OCI-LY3 (cell line): Measurements from ENCODE around the gene MED23.

Experiments
- H2AFZ ChIP-seq: fragments of 200-600, 300-600 bp; shearing (Covaris generic); 2 replicates; pipeline ENCODE4 v1.6.0; 2014; ENCODE audit warnings: antibody characterized with exemption, low read depth, low read length
- H3K27ac ChIP-seq: fragments of 200-600, 300-600 bp; sonication (generic); 2 replicates; pipeline ENCODE4 v1.5.1; 2014; ENCODE audit warnings: mild to moderate bottlenecking, low read length, moderate library complexity, mixed read lengths
- H3K27me3 ChIP-seq: fragments of 200-600, 300-600 bp; sonication (generic); 2 replicates; pipeline ENCODE4 v1.6.1; 2014; ENCODE audit warnings: low read depth, low read length, mixed read lengths
- H3K36me3 ChIP-seq: fragments of 200-600, 300-600 bp; sonication (generic); replicated peaks from 2 replicates; pipeline ENCODE3; 2014; ENCODE audit warnings: low read depth, low read length, mixed read lengths
- H3K4me1 ChIP-seq: fragments of 300-600, 200-600 bp; sonication (generic); 2 replicates; pipeline ENCODE4 v1.6.1; 2014; ENCODE audit warnings: low read length, mixed read lengths
- H3K4me2 ChIP-seq: fragments of 200-600, 300-600 bp; sonication (generic); 2 replicates; pipeline ENCODE4 v1.6.1; 2014; ENCODE audit warnings: low read length, mixed read lengths
- H3K4me3 ChIP-seq: fragments of 300-600, 200-600 bp; sonication (generic); 2 replicates; pipeline ENCODE4 v1.5.1; 2014; ENCODE audit warnings: antibody characterized with exemption, mild to moderate bottlenecking, low read length, moderate library complexity
- H3K79me2 ChIP-seq: fragments of 300-600, 200-600 bp; shearing (Covaris generic); 2 replicates; pipeline ENCODE4 v1.6.1; 2014; ENCODE audit warnings: mild to moderate bottlenecking, low read length, mixed read lengths
- H3K9ac ChIP-seq: fragments of 300-600, 200-600 bp; shearing (Covaris generic); 2 replicates; pipeline ENCODE4 v1.6.0; 2014; ENCODE audit warnings: mild to moderate bottlenecking, low read length, moderate library complexity
- H3K9me3 ChIP-seq: fragments of 200-600, 300-600 bp; shearing (Covaris generic); 2 replicates; pipeline ENCODE4 v1.6.1; 2014; ENCODE audit warnings: low read length, mixed read lengths; ENCODE audit not compliant: insufficient read depth
- H4K20me1 ChIP-seq: fragments of 200-600, 300-600 bp; sonication (generic); 2 replicates; pipeline ENCODE4 v1.6.1; 2016; ENCODE audit warnings: low read length, mixed read lengths; ENCODE audit not compliant: insufficient read depth
- CTCF ChIP-seq: fragments of 200-600, 300-600 bp; sonication (generic); IDR thresholded peaks from 2 replicates; pipeline ENCODE4 v1.5.1; 2014; ENCODE audit warnings: antibody characterized with exemption, low read length, low read depth
- EZH2phosphoT487 ChIP-seq: fragments of 200-600 bp; shearing (Covaris generic); IDR thresholded peaks from 2 replicates; pipeline ENCODE4 v1.6.1; 2018; ENCODE audit warnings: antibody characterized with exemption, mixed run types, low read depth

Gene MED23

GRCh38 chr6:131660195-131660594, 32.2 kb upstream of the MED23 start:
- Histone ChIP-seq H3K79me2 (no peaks in the 10 kb centered on the region), H3K27ac (no peak overlapping the region), H3K9ac (no peak overlapping the region), H3K4me2 (no peak overlapping the region), H3K36me3 (no peaks in the 10 kb centered on the region), H2AFZ (no peak overlapping the region), H4K20me1 (no peaks in the 10 kb centered on the region), H3K27me3 (no peaks in the 10 kb centered on the region), H3K9me3 (no peaks in the 10 kb centered on the region), H3K4me3 (no peak overlapping the region), H3K4me1 (no peaks in the 10 kb centered on the region)
- TF ChIP-seq CTCF (no peak), EZH2phosphoT487 (no peak)

GRCh38 chr6:131658287-131658686, 30.2 kb upstream of the MED23 start:
- TF ChIP-seq CTCF, result no peak
- TF ChIP-seq EZH2phosphoT487, result no peak
- no peaks in the 10 kb centered on the region for H3K9me3 ChIP-seq

GRCh38 chr6:131657630-131658111, 29.6 kb upstream of the MED23 start:
- Histone ChIP-seq H2AFZ (no peak overlapping the region), H3K27me3 (no peaks in the 10 kb centered on the region), H4K20me1 (no peaks in the 10 kb centered on the region), H3K79me2 (no peaks in the 10 kb centered on the region), H3K9me3 (no peaks in the 10 kb centered on the region), H3K4me2 (no peak overlapping the region), H3K4me1 (no peaks in the 10 kb centered on the region), H3K36me3 (no peaks in the 10 kb centered on the region), H3K27ac (no peak overlapping the region), H3K9ac (no peak overlapping the region), H3K4me3 (no peak overlapping the region)
- TF ChIP-seq EZH2phosphoT487 (no peak), CTCF (no peak)

More at GRCh38 chr6:131658287-131658686, 30.2 kb upstream of the MED23 start:
- Histone ChIP-seq H3K27me3 (no peaks in the 10 kb centered on the region), H3K9ac (no peak overlapping the region), H2AFZ (no peak overlapping the region), H3K27ac (no peak overlapping the region), H3K4me2 (no peak overlapping the region), H3K4me1 (no peaks in the 10 kb centered on the region), H3K36me3 (no peaks in the 10 kb centered on the region), H3K79me2 (no peaks in the 10 kb centered on the region), H4K20me1 (no peaks in the 10 kb centered on the region), H3K4me3 (no peak overlapping the region)

GRCh38 chr6:131657222-131657621, 29.2 kb upstream of the MED23 start:
- H3K36me3 ChIP-seq, result no peaks in the 10 kb centered on the region
- H2AFZ ChIP-seq, result no peak overlapping the region
- no peak overlapping the region for H3K27ac ChIP-seq
- H3K4me1 ChIP-seq, result no peaks in the 10 kb centered on the region
- no peak overlapping the region for H3K9ac ChIP-seq
- H4K20me1 ChIP-seq, result no peaks in the 10 kb centered on the region
- H3K4me3 ChIP-seq, result no peak overlapping the region
- no peak for TF ChIP-seq EZH2phosphoT487
- TF ChIP-seq CTCF, result no peak
- no peaks in the 10 kb centered on the region for H3K79me2 ChIP-seq
- H3K4me2 ChIP-seq, result no peak overlapping the region
- H3K27me3 ChIP-seq, result no peaks in the 10 kb centered on the region
- H3K9me3 ChIP-seq, result no peaks in the 10 kb centered on the region
